NB4 (cell line): ENCODE data around the gene RGS1.

ENCODE experiments used
- CTCF ChIP-seq: IDR thresholded peaks from one replicate; pipeline ENCODE4 v1.5.1; 2012; ENCODE audit warnings: low read depth, low read length
- MAX ChIP-seq: IDR thresholded peaks from 2 replicates; pipeline ENCODE4 v1.6.1; 2011; ENCODE audit warnings: low read depth, low read length

GRCh38 chr1:192604979-192605620, 29.5 kb downstream of the RGS1 start:
- TF ChIP-seq CTCF: no peak
- peak; percentile 81 for TF ChIP-seq MAX
